Activated CD4-positive, alpha-beta T cell treated with anti-CD3 and anti-CD28 coated beads, Interleukin-2, amount 10 ng/mL, durations not matched to agents 7 days and 5 days (primary cell): Measurements from ENCODE around the gene MUC22. TPM values are rescaled to one million over a fixed set of nuclear protein-coding genes. Genes with fewer than 3 reads are reported as not detected.
"Not testable (repeated sequence)": the region's sequence is repeated elsewhere in the genome, so short reads cannot be mapped to it uniquely, and the experiment has no call there.

Experiments
- CTCF ChIA-PET: fragments of 350-600 bp; sonication (Branson Sonifier 250); formaldehyde crosslinking; loops from one replicate; lab custom pipeline; 2021; ENCODE audit warnings: antibody characterized with exemption; lab: Charles Lee
- POLR2A ChIA-PET: fragments of 350-600 bp; sonication (Branson Sonifier 250); formaldehyde crosslinking; loops from one replicate; lab custom pipeline; 2021; ENCODE audit warnings: antibody characterized with exemption; lab: Charles Lee
- DNase-seq: peaks from one replicate; pipeline ENCODE4 v3.0.0-alpha.2; 2020
- H3K27ac Mint-ChIP-seq: one replicate; pipeline ENCODE4 v1.8.0; 2021; ENCODE audit warnings: mild to moderate bottlenecking, moderate library complexity, mixed read lengths
- H3K27me3 Mint-ChIP-seq: one replicate; pipeline ENCODE4 v1.8.0; 2021; ENCODE audit warnings: mixed read lengths
- H3K36me3 Mint-ChIP-seq: one replicate; pipeline ENCODE4 v1.8.0; 2021; ENCODE audit warnings: low read depth, mixed read lengths
- H3K4me1 Mint-ChIP-seq: one replicate; pipeline ENCODE4 v1.8.0; 2021; ENCODE audit warnings: mixed read lengths
- H3K4me3 Mint-ChIP-seq: one replicate; pipeline ENCODE4 v1.8.0; 2021; ENCODE audit warnings: mild to moderate bottlenecking, moderate library complexity, mixed read lengths
- H3K9me3 Mint-ChIP-seq: one replicate; pipeline ENCODE4 v1.8.0; 2021; ENCODE audit warnings: mixed read lengths
- total RNA-seq, 2 experiments: library from RNA; stranded (reverse); gene quantifications; one replicate each; pipeline ENCODE4 v1.2.3, GENCODE V29; 2021

Gene MUC22
- total RNA-seq, 2 experiments from 2014 or later, result not detected

GRCh38 chr6:31021705-31022531 lies 11.6 kb downstream of the MUC22 start:
- POLR2A ChIA-PET, H3K9me3 Mint-ChIP-seq, H3K4me3 Mint-ChIP-seq, H3K36me3 Mint-ChIP-seq, DNase-seq, H3K27me3 Mint-ChIP-seq, H3K4me1 Mint-ChIP-seq, H3K27ac Mint-ChIP-seq: not testable (repeated sequence)
- CTCF ChIA-PET, result interaction anchor here (0.6 to 1.6 kb wide), 3 partner anchors 12 to 556 kb away, joined by 3 read pairs; no protein-coding TSS in a partner anchor

DNA sequence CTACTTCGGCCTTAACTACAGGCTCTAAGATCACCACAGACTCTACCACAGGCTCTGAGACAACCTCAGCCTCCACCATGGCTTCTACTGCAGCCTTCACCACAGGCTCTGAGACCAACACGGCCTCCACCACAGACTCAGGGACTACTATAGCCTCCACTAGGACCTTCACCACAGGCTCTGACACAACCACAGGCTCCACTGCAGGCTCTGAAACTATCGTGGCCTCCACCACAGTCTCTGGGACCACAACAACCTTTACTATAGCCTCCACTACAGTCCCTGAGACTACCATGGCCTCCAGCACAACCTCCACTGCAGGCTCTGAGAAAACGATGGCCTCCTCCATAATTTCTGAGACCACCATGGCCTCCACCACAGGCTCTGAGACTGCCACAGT lies 15.3 kb downstream of the MUC22 start:
- ChIA-PET POLR2A (no interaction called here), CTCF (no interaction called here)

GRCh38 chr6:31031095-31031494 lies 20.8 kb downstream of the MUC22 start:
- Mint-ChIP-seq H3K4me3 (no peak overlapping the region), H3K4me1 (no peaks in the 10 kb centered on the region), H3K9me3 (no peaks in the 10 kb centered on the region), H3K27ac (no peak overlapping the region), H3K27me3 (peaks cover 7% of the 10 kb centered on the region), H3K36me3 (no peaks in the 10 kb centered on the region)
- POLR2A ChIA-PET, result no interaction called here
- CTCF ChIA-PET, result no interaction called here
- no peak for DNase-seq

More for the DNA sequence above, 15.3 kb downstream of the MUC22 start:
- Mint-ChIP-seq H3K4me1 (no peaks in the 10 kb centered on the region), H3K27ac (no peak overlapping the region), H3K27me3 (peaks cover 10% of the 10 kb centered on the region), H3K4me3 (no peak overlapping the region), H3K36me3 (no peaks in the 10 kb centered on the region), H3K9me3 (no peaks in the 10 kb centered on the region)
- no peak for DNase-seq

- Mint-ChIP-seq H3K9me3 (no peaks in the 10 kb centered on the region), H3K4me1 (no peaks in the 10 kb centered on the region), H3K36me3 (no peaks in the 10 kb centered on the region), H3K27me3 (peaks cover 13% of the 10 kb centered on the region), H3K4me3 (no peak overlapping the region), H3K27ac (no peak overlapping the region)
- CTCF ChIA-PET, result no interaction called here
- no peak for DNase-seq
- POLR2A ChIA-PET, result no interaction called here
Observed at GRCh38 chr6:31033075-31033474, 22.8 kb downstream of the MUC22 start.

DNA sequence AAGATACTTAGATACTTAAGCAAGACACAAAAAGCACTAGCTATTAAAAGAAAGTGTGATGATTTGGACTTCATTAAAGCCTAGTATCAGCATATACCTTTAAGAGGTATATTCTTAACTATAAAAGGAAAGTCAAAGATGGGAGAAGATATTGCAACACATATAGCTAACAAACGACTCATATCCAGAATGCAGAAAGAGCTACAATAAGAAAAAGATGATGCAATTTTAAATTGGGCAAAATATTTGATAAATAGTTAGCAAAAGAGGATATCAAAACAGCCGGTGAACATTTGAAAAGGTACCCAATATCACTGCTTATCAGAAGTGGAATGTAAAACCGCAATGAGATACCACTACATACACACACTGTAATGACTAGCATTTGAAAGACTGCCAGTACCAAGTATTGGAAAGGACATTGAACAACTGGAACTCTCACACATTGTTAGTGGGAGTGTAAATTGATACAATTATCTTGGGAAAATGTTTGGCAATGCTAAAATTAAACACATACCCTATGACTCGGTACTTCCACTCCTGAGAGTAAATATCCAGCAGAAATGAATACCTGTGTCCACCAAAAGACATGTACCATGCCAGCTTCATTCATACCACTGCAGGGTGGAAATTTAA lies 25.7 kb downstream of the MUC22 start:
- Mint-ChIP-seq H3K27me3 (peaks cover 14% of the 10 kb centered on the region), H3K4me1 (no peaks in the 10 kb centered on the region), H3K36me3 (no peaks in the 10 kb centered on the region), H3K4me3 (no peak overlapping the region), H3K9me3 (no peaks in the 10 kb centered on the region), H3K27ac (no peak overlapping the region)
- ChIA-PET CTCF (interaction anchor here (0.6 to 1.1 kb wide), 2 partner anchors 44 to 435 kb away, joined by 3 read pairs; no protein-coding TSS in a partner anchor), POLR2A (no interaction called here)
- no peak for DNase-seq

GRCh38 chr6:31037169-31037568 lies 26.9 kb downstream of the MUC22 start:
- Mint-ChIP-seq H3K36me3 (no peaks in the 10 kb centered on the region), H3K9me3 (no peaks in the 10 kb centered on the region), H3K4me1 (no peaks in the 10 kb centered on the region), H3K27me3 (peaks cover 14% of the 10 kb centered on the region), H3K27ac (no peak overlapping the region), H3K4me3 (no peak overlapping the region)
- no peak for DNase-seq
- ChIA-PET POLR2A (no interaction called here), CTCF (interaction anchor here (1.0 kb wide), 1 partner anchor 121 kb away, joined by 3 read pairs; no protein-coding TSS in a partner anchor)

DNA sequence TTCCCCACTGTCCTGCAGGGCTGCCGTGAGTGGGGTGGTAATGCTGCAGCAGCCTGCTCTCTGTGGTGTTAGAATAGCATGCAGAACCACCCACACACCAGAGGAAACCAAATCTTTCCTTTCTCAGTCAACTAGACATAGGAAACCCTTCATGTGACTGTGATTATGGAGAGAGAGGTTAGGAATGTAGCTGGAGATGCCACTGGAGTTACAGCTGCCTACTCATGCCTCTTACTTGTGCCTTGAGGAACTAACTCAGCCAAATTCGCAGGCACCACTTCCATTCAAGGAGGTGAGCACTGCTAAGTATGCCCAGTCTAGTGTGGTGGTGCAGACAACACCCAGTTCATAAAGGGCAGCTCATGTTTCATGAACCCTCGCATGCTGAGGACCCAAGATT lies 27.4 kb downstream of the MUC22 start:
- DNase-seq, result no peak
- Mint-ChIP-seq H3K27ac (no peak overlapping the region), H3K4me1 (peaks cover under 1% of the 10 kb centered on the region), H3K27me3 (peaks cover 14% of the 10 kb centered on the region), H3K4me3 (no peak overlapping the region), H3K36me3 (no peaks in the 10 kb centered on the region), H3K9me3 (no peaks in the 10 kb centered on the region)
- ChIA-PET POLR2A (no interaction called here), CTCF (interaction anchor here (1.0 kb wide), 1 partner anchor 122 kb away, joined by 3 read pairs; no protein-coding TSS in a partner anchor)

DNA sequence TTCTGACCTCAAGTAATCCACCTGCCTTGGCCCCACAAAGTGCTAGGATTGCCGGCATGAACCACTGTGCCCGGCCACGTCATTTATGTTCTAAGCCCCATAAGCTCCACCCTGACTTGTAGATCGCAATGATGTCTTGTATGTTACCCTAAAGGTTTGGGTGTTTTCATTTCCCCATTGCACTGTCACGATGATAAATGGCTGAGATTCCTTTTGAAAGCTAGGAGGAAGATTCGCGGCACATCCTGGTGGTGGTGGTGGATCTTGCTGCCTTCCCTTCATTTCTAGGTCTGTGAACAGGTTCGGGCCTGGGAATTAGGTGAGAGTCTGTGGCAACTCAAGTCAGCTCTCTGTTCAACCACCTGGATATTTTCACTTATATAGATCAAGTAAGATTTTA lies 28.3 kb downstream of the MUC22 start:
- DNase-seq, result no peak
- ChIA-PET CTCF (interaction anchor here (0.6 to 1.5 kb wide), 2 partner anchors 8 to 433 kb away, joined by 3 to 4 read pairs; no protein-coding TSS in a partner anchor), POLR2A (no interaction called here)
- Mint-ChIP-seq H3K4me3 (no peak overlapping the region), H3K9me3 (no peaks in the 10 kb centered on the region), H3K36me3 (no peaks in the 10 kb centered on the region), H3K4me1 (peaks cover 7% of the 10 kb centered on the region), H3K27me3 (peaks cover 17% of the 10 kb centered on the region), H3K27ac (no peak overlapping the region)

- peaks cover 17% of the 10 kb centered on the region for H3K27me3 Mint-ChIP-seq
- no peak for DNase-seq
- H3K27ac Mint-ChIP-seq, result no peak overlapping the region
- no peaks in the 10 kb centered on the region for H3K36me3 Mint-ChIP-seq
- ChIA-PET CTCF (no interaction called here), POLR2A (no interaction called here)
- H3K4me3 Mint-ChIP-seq, result no peak overlapping the region
- H3K4me1 Mint-ChIP-seq, result peaks cover 7% of the 10 kb centered on the region
- no peaks in the 10 kb centered on the region for H3K9me3 Mint-ChIP-seq
Observed at GRCh38 chr6:31040801-31041200, 30.5 kb downstream of the MUC22 start.

GRCh38 chr6:31041372-31041974 lies 31.2 kb downstream of the MUC22 start:
- Mint-ChIP-seq H3K9me3 (no peaks in the 10 kb centered on the region), H3K4me3 (no peak overlapping the region), H3K27ac (no peak overlapping the region), H3K27me3 (peaks cover 14% of the 10 kb centered on the region), H3K4me1 (peaks cover 7% of the 10 kb centered on the region), H3K36me3 (no peaks in the 10 kb centered on the region)
- ChIA-PET CTCF (interaction anchor here (0.6 to 1.9 kb wide), 3 partner anchors 42 to 134 kb away, joined by 3 to 6 read pairs (median 5); no protein-coding TSS in a partner anchor), POLR2A (interaction anchor here (0.6 kb wide), 1 partner anchor 226 kb away, joined by 3 read pairs; no protein-coding TSS in a partner anchor)
- DNase-seq, result no peak

- Mint-ChIP-seq H3K4me3 (no peak overlapping the region), H3K27ac (no peak overlapping the region), H3K4me1 (peaks cover 7% of the 10 kb centered on the region), H3K9me3 (no peaks in the 10 kb centered on the region), H3K36me3 (no peaks in the 10 kb centered on the region), H3K27me3 (peaks cover 15% of the 10 kb centered on the region)
- peak; percentile 24 for DNase-seq
- ChIA-PET CTCF (interaction anchor here (1.4 to 1.9 kb wide), 3 partner anchors 41 to 127 kb away, joined by 3 to 6 read pairs (median 5); no protein-coding TSS in a partner anchor), POLR2A (no interaction called here)
Observed at GRCh38 chr6:31042806-31043205, 32.5 kb downstream of the MUC22 start.

- no peaks in the 10 kb centered on the region for H3K9me3 Mint-ChIP-seq
- H3K27me3 Mint-ChIP-seq, result peaks cover 39% of the 10 kb centered on the region
- DNase-seq, result no peak
- H3K36me3 Mint-ChIP-seq, result no peaks in the 10 kb centered on the region
- H3K27ac Mint-ChIP-seq, result no peak overlapping the region
- POLR2A ChIA-PET, result no interaction called here
- CTCF ChIA-PET, result interaction anchor here (1.7 kb wide), 1 partner anchor 135 kb away, joined by 4 read pairs; no protein-coding TSS in a partner anchor
- H3K4me3 Mint-ChIP-seq, result no peak overlapping the region
- H3K4me1 Mint-ChIP-seq, result peaks cover 2% of the 10 kb centered on the region
Observed at GRCh38 chr6:31048099-31048498, 37.8 kb downstream of the MUC22 start.
